Adrenal gland (tissue), 12 donors: ENCODE measurements around the gene AMOTL2. TPM values are rescaled to one million over a fixed set of nuclear protein-coding genes. Genes with fewer than 3 reads are reported as not detected.
A peak's percentile ranks its signal among the peaks of the same experiment; 100 is the strongest.

Source experiments
- DNase-seq, 7 donors: peaks; one replicate each; pipeline ENCODE4 v3.0.0-alpha.2; 2019 to 2020
- H3K27ac ChIP-seq, 5 donors: fragments of 200-600 bp; sonication (generic) in 4 of 5; 1 replicate in 3 of 5; 2 replicates in 2 of 5; pipeline versions ENCODE4 v1.5.1 to v1.8.0; 2016 to 2020; ENCODE audit warnings: mild to moderate bottlenecking in 1 of 5
- H3K27me3 ChIP-seq: fragments of 200-600 bp; 2 replicates; pipeline ENCODE4 v1.8.0; 2021
- H3K36me3 ChIP-seq, 2 donors: fragments of 200-600 bp; replicated peaks in 1 of 2; 1 replicate in 1 of 2; 2 replicates in 1 of 2; pipeline versions ENCODE4 v1.5.1 to v1.8.0; 2018 to 2022
- H3K4me1 ChIP-seq, 2 donors: fragments of 200-600 bp; replicated peaks in 1 of 2; 1 replicate in 1 of 2; 2 replicates in 1 of 2; pipeline versions ENCODE4 v1.5.1 to v1.8.0; 2018 to 2021
- H3K4me3 ChIP-seq, 4 donors: fragments of 200-600 bp; sonication (generic) in 3 of 4; one replicate each; pipeline ENCODE4 v1.5.1; 2016 to 2018
- H3K9me3 ChIP-seq, 3 donors: fragments of 200-600 bp; sonication (generic) in 1 of 3; replicated peaks in 1 of 3; 1 replicate in 2 of 3; 2 replicates in 1 of 3; pipeline versions ENCODE4 v1.5.1 to v1.8.0; 2016 to 2021
- POLR2A ChIP-seq, 2 donors: fragments of 450-650 bp; IDR thresholded peaks; one replicate each; pipeline ENCODE4 v1.6.1; 2017; ENCODE audit warnings: antibody characterized with exemption in 2 of 2, mild to moderate bottlenecking in 2 of 2, moderate library complexity in 1 of 2
- WGBS, 4 donors: extraction: QIAGEN DNeasy Blood & Tissue Kit in 2 of 4; methylation state at CpG; one replicate each; pipeline versions ENCODE4 v1.1.5 to v1.1.7; 2013 to 2017; 5-methylcytosine and 5-hydroxymethylcytosine counted together
- intact Hi-C, 2 donors: fragments of 100-400 bp; cut with DNase I; formaldehyde crosslinking; loops; one replicate each; pipeline versions ENCODE4 v1.14.1 to v1.15.0; 2022 to 2023
- polyA plus RNA-seq, 3 donors: library from polyadenylated mRNA; stranded (reverse); fragments of 200-250 nt in 2 of 3; fragments of 350-450 nt in 1 of 3; fragmentation: Illumina TruSeq in 1 of 3; extraction: RNeasy Lipid Tissue Mini Kit (QIAGEN cat#74804) in 1 of 3; gene quantifications; one replicate each; pipeline ENCODE4 v1.2.3, GENCODE V29; 2013 to 2014
- total RNA-seq, 9 donors: library from RNA; depleted of rRNA in 4 of 9; stranded (reverse); fragments of >200 nt in 4 of 9; fragments of 120-200 nt in 1 of 9; fragmentation: NEBNext Ultra II Directional in 1 of 9; extraction: Animal tissue kit (Norgen Biotek cat#: 25700) in 1 of 9; gene quantifications; one replicate each; pipeline versions ENCODE4 v1.1.0 to v1.2.4, GENCODE V29; 2013 to 2023
- TF ChIP-seq, protein P1 (sequence below), 6 experiments: fragments of 450-650 bp in 4 of 6; fragments of 200-600 bp in 2 of 6; sonication (generic) in 1 of 6; IDR thresholded peaks; 1 replicate in 5 of 6; 2 replicates in 1 of 6; pipeline versions ENCODE4 v1.5.1 to v1.8.0; 2016 to 2021; ENCODE audit warnings: antibody characterized with exemption in 6 of 6, mild to moderate bottlenecking in 2 of 6, moderate library complexity in 1 of 6
- donor health status: healthy with polysubstance abuse.
- donor health status: Bipolar disorder and iron deficiency.
- donor health status: DM: yes; HTN: yes; CAD: no.
- donor health status: DM: no; HTN: no; CAD: no.
- donor health status: DM: no; HTN: no; CAD: no.
- donor health status: DM: yes; HTN: yes; CAD: no.

Gene AMOTL2
- total and polyA plus RNA-seq, 12 donors: 9.3 to 63.0 (median 29.7) TPM

GRCh38 chr3:134364061-134364935 is 9.9 kb downstream of the AMOTL2 start:
- Histone ChIP-seq H3K27ac (peak overlapping the region in 4 of 5 donors; percentile 53 to 96 (median 76)), H3K4me1 (peaks cover 33 to 61% of the 10 kb centered on the region in 2 donors), H3K27me3 (no peaks in the 10 kb centered on the region), H3K4me3 (peak overlapping the region in 1 of 4 donors; percentile 53), H3K36me3 (peaks cover 0 to 68% of the 10 kb centered on the region in 2 donors), H3K9me3 (no peaks in the 10 kb centered on the region)
- 0 to 1% (median 0%) methylated on average over 15 to 37 of the region's 37 CpGs for WGBS, 4 donors
- DNase-seq: peak; percentile 90 to 98 (median 96)
- intact Hi-C loops: no loop called here
- TF ChIP-seq, protein P1, sequence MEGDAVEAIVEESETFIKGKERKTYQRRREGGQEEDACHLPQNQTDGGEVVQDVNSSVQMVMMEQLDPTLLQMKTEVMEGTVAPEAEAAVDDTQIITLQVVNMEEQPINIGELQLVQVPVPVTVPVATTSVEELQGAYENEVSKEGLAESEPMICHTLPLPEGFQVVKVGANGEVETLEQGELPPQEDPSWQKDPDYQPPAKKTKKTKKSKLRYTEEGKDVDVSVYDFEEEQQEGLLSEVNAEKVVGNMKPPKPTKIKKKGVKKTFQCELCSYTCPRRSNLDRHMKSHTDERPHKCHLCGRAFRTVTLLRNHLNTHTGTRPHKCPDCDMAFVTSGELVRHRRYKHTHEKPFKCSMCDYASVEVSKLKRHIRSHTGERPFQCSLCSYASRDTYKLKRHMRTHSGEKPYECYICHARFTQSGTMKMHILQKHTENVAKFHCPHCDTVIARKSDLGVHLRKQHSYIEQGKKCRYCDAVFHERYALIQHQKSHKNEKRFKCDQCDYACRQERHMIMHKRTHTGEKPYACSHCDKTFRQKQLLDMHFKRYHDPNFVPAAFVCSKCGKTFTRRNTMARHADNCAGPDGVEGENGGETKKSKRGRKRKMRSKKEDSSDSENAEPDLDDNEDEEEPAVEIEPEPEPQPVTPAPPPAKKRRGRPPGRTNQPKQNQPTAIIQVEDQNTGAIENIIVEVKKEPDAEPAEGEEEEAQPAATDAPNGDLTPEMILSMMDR (IDR thresholded peaks at IDR 0.05): no peak
- TF ChIP-seq POLR2A (IDR thresholded peaks at IDR 0.05): peak in 1 of 2 donors; percentile 38

DNA sequence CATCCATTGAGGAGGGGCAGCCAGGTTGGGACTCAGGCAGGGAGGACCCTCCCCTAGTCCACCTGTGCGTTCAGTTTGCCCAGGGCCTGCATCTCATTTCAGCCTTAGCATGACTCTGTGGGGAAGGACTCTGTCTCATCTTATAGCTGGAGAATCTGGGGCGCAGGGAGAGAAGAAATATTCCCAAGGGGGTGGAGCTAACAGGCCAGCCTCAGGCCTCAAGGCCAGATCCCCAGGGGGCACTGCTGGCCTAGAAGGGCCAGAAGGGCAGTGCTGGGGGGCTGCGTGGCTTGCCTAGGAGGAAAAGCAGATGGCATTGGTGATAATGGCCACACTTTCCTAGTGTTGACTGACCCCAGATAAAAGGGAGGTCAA is 10.9 kb downstream of the AMOTL2 start:
- peaks cover 0 to 68% of the 10 kb centered on the region in 2 donors for H3K36me3 ChIP-seq
- H3K27me3 ChIP-seq: no peaks in the 10 kb centered on the region
- peak in 3 of 7 donors; percentile 20 to 53 (median 41) for DNase-seq
- no peak for TF ChIP-seq POLR2A (IDR thresholded peaks at IDR 0.05)
- TF ChIP-seq, protein P1 (IDR thresholded peaks at IDR 0.05): no peak
- H3K9me3 ChIP-seq: no peaks in the 10 kb centered on the region
- H3K4me1 ChIP-seq: peaks cover 28 to 55% of the 10 kb centered on the region in 2 donors
- H3K27ac ChIP-seq: peak overlapping the region in 4 of 5 donors; percentile 53 to 96 (median 76)
- intact Hi-C loops: no loop called here
- H3K4me3 ChIP-seq: peak overlapping the region in 1 of 4 donors; percentile 53
- WGBS, 4 donors: 31 to 41% (median 38%) methylated on average over 2 to 3 of the region's 3 CpGs

DNA sequence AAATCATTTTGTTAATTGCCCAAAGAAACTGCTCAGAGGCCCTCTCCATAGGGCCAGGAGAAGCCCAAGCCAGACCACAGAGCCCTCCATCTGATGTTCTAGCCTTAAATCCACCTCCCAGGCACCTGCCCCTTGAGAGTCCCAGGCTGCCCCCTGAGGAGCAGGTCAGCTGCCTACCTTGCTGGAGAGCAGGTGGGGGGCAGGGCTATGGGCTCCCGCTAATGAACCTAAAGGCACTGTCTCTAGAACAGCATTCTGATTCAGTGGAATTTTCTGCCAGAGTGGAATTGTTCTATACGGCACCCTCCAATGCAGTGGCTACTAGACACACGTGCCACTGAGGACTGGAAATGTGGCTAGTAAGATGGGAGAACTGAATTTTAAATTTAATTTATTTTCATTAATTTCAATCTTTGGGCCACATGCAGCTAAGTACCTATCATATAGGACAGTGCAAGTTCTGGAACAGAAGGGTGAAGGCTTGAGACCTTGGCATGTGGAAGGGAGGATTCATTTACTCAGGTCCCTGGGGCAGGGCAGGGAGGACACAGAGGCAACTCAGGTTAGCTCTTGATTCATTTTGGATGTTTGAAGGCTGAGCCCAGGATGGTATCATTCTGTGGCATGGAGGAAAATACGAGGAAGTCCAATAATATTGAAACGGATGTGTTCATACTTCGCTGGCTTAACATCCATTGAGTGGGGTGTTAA is 11.4 kb downstream of the AMOTL2 start:
- H3K27me3 ChIP-seq: no peaks in the 10 kb centered on the region
- WGBS, 4 donors: 80 to 94% (median 82%) methylated on average over 5 to 6 of the region's 6 CpGs
- peaks cover 25 to 53% of the 10 kb centered on the region in 2 donors for H3K4me1 ChIP-seq
- DNase-seq: peak in 2 of 7 donors; percentile 7 to 51
- intact Hi-C loops: no loop called here
- H3K27ac ChIP-seq: peak overlapping the region in 4 of 5 donors; percentile 53 to 96 (median 76)
- H3K4me3 ChIP-seq: peak overlapping the region in 1 of 4 donors; percentile 53
- TF ChIP-seq, protein P1 (IDR thresholded peaks at IDR 0.05): no peak
- TF ChIP-seq POLR2A (IDR thresholded peaks at IDR 0.05): no peak
- no peaks in the 10 kb centered on the region for H3K9me3 ChIP-seq
- peaks cover 0 to 71% of the 10 kb centered on the region in 2 donors for H3K36me3 ChIP-seq

- peaks cover 0 to 72% of the 10 kb centered on the region in 2 donors for H3K36me3 ChIP-seq
These were observed 12.0 kb downstream of the AMOTL2 start for GRCh38 chr3:134362221-134362620.

More at GRCh38 chr3:134362221-134362620, 12.0 kb downstream of the AMOTL2 start:
- Histone ChIP-seq H3K4me3 (no peak overlapping the region), H3K9me3 (no peaks in the 10 kb centered on the region), H3K4me1 (peaks cover 25 to 53% of the 10 kb centered on the region in 2 donors), H3K27me3 (no peaks in the 10 kb centered on the region), H3K27ac (peak overlapping the region in 1 of 5 donors; percentile 37)
- intact Hi-C loops: no loop called here
- DNase-seq: peak in 1 of 7 donors; percentile 9
- TF ChIP-seq POLR2A (IDR thresholded peaks at IDR 0.05): no peak
- TF ChIP-seq, protein P1 (IDR thresholded peaks at IDR 0.05): no peak
- 88 to 95% (median 90%) methylated on average over 6 of the region's 6 CpGs for WGBS, 4 donors
